HFFc6 (cell line): ENCODE measurements around the gene ZNF618. TPM values are rescaled to one million over a fixed set of nuclear protein-coding genes. Genes with fewer than 3 reads are reported as not detected.
"Not testable (repeated sequence)": the region's sequence is repeated elsewhere in the genome, so short reads cannot be mapped to it uniquely, and the experiment has no call there.

Source experiments
- DNase-seq: peaks from one replicate; pipeline ENCODE4 v3.0.0-alpha.2; 2018
- H3K27ac Mint-ChIP-seq: 2 replicates; pipeline ENCODE4 v1.8.0; 2020; ENCODE audit warnings: mild to moderate bottlenecking, mixed read lengths
- H3K27me3 Mint-ChIP-seq: 2 replicates; pipeline ENCODE4 v1.8.0; 2021; ENCODE audit warnings: mild to moderate bottlenecking, moderate library complexity, mixed read lengths; ENCODE audit not compliant: insufficient read depth
- H3K36me3 Mint-ChIP-seq: 2 replicates; pipeline ENCODE4 v1.8.0; 2021; ENCODE audit warnings: low read depth, mixed read lengths
- H3K4me1 Mint-ChIP-seq: 2 replicates; pipeline ENCODE4 v1.8.0; 2020; ENCODE audit warnings: low read depth, mixed read lengths
- H3K4me3 Mint-ChIP-seq: 2 replicates; pipeline ENCODE4 v1.8.0; 2020; ENCODE audit warnings: mild to moderate bottlenecking, moderate library complexity, mixed read lengths
- H3K9me3 Mint-ChIP-seq: 2 replicates; pipeline ENCODE4 v1.8.0; 2020; ENCODE audit warnings: mild to moderate bottlenecking, mixed read lengths
- total RNA-seq, 6 experiments: library from RNA; stranded (reverse); fragmentation: NEBNext Ultra II Directional; extraction: Animal tissue kit (Norgen Biotek cat#: 25700); gene quantifications; 2 replicates in 1 of 6; 3 replicates in 5 of 6; pipeline ENCODE4 v1.2.3, GENCODE V29; 2021
- TF ChIP-seq, protein P1 (sequence below): fragments of 200-600 bp; sonication (generic); IDR thresholded peaks from 2 replicates; pipeline ENCODE4 v1.5.0; 2021; ENCODE audit warnings: antibody characterized with exemption, mild to moderate bottlenecking

Gene ZNF618
- total RNA-seq, 6 experiments from 2014 or later: 9.4 to 13.6 (median 11.5) TPM

DNA sequence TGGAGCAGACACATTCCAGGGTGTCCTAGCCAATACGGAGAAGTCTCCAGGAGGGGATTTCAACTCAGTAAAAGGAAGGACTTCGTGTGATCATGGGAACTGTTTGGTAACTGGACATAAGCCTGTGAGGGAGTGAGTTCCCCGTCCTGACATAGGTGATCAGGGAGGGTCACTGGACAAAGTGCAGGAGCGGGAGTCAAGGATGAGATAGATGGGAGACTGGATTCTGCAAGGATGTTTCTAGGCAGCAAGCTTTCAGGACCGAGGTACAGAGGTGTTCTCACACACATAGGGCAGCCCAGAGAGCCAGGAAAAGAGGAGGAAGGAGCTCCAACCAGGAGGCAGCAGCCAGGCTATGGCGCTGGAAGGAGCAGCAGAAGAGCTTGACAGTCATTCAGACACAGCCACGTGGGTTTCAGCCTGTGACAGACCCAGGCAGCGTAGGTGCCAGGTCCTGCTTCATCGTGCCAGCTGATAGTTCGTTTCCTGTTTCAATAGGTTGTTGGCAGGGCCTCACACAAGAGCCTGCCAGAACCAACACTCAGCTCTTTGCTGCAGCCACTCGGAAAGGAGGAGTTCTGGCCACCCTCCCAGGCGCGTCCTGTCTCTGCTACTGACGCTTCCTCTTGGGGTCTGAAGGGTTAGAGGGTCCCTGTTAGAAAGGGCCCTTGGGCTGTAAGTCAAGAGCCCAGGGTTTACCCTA is 117.9 kb downstream of the ZNF618 start:
- Mint-ChIP-seq H3K9me3 (no peaks in the 10 kb centered on the region), H3K27me3 (no peaks in the 10 kb centered on the region; the same call in 1 of the 2 replicates), H3K4me1 (no peaks in the 10 kb centered on the region), H3K36me3 (peaks cover 11% of the 10 kb centered on the region), H3K27ac (no peak overlapping the region), H3K4me3 (no peak overlapping the region)
- no peak for DNase-seq
- TF ChIP-seq, protein P1, sequence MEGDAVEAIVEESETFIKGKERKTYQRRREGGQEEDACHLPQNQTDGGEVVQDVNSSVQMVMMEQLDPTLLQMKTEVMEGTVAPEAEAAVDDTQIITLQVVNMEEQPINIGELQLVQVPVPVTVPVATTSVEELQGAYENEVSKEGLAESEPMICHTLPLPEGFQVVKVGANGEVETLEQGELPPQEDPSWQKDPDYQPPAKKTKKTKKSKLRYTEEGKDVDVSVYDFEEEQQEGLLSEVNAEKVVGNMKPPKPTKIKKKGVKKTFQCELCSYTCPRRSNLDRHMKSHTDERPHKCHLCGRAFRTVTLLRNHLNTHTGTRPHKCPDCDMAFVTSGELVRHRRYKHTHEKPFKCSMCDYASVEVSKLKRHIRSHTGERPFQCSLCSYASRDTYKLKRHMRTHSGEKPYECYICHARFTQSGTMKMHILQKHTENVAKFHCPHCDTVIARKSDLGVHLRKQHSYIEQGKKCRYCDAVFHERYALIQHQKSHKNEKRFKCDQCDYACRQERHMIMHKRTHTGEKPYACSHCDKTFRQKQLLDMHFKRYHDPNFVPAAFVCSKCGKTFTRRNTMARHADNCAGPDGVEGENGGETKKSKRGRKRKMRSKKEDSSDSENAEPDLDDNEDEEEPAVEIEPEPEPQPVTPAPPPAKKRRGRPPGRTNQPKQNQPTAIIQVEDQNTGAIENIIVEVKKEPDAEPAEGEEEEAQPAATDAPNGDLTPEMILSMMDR: no peak

DNA sequence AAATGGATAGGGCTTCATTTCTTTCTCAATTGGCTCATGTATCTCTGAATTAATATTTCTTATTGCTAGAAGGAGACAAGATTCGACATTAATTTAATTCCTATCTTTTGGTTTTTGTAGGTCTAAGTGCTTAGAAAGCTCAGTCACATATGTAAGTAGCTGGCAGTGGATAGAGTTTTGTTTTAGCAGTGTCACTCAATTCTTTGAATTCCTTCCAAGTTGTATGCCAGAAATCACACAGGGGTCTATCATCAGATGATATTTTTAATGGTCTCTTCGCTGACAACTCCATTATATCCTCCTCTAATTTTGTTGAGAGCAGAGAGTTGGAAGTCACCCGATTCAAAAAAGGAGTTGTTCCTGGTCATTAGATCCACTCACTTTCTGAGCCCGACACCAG is 119.3 kb downstream of the ZNF618 start:
- Mint-ChIP-seq H3K27ac (no peak overlapping the region), H3K27me3 (no peaks in the 10 kb centered on the region; the same call in 1 of the 2 replicates), H3K4me3 (no peak overlapping the region), H3K36me3 (no peaks in the 10 kb centered on the region; the same call in 1 of the 2 replicates), H3K4me1 (0 out of 2 replicates have a peak, but pooled peaks cover 2% of the 10 kb centered on the region), H3K9me3 (no peaks in the 10 kb centered on the region)
- no peak for DNase-seq
- TF ChIP-seq, protein P1: no peak

DNA sequence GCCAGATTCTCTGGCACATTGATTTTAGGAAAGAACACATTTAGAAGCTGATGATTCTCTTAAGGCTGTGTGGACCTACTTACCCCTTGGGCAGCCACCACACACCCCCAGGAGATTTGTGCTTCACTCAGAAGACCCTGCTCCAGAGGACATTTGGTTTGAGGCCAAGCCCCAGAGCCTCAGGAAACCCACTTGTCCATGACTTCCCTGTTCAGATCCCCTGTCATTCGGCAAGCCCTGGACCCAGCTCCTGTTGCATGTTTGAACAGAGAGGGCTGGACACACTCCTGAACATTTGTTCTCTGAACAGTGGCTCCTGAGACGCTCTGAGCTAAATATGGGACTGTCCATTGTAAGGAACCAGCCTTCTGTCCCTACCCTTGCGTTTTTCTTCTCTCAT is 119.9 kb downstream of the ZNF618 start:
- Mint-ChIP-seq H3K36me3 (no peaks in the 10 kb centered on the region; the same call in 1 of the 2 replicates), H3K27ac (no peak overlapping the region), H3K4me3 (no peak overlapping the region), H3K9me3 (no peaks in the 10 kb centered on the region), H3K4me1 (0 out of 2 replicates have a peak, but pooled peaks cover 5% of the 10 kb centered on the region), H3K27me3 (no peaks in the 10 kb centered on the region; the same call in 1 of the 2 replicates)
- TF ChIP-seq, protein P1: no peak
- DNase-seq: no peak

DNA sequence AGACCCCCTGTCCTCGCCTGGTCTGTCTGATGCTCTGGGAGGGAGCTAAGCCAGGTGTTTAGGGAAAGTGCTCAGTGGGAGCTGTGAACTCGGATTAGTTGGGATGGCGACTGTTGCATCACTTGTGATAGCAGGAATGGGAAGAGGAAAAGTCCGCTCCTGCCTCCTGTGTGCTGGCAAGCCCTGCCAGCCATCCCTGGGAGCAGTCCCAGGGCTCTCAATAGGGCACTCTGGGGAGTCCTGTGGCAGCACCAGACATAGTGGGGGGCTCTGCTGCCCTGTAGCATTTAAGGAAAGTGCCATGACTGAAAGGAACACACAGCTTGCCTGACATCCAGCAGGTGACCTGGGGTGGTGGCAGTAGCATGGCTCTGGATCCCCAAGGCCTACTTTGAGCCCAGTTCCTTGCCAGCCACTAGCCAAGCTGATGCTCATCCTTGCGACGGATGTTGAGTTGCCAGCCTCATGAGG is 120.5 kb downstream of the ZNF618 start:
- H3K27me3 Mint-ChIP-seq: no peaks in the 10 kb centered on the region; the same call in 1 of the 2 replicates
- no peak overlapping the region for H3K4me3 Mint-ChIP-seq
- H3K9me3 Mint-ChIP-seq: no peaks in the 10 kb centered on the region
- H3K27ac Mint-ChIP-seq: no peak overlapping the region
- TF ChIP-seq, protein P1: no peak
- 0 out of 2 replicates have a peak, but pooled peaks cover 5% of the 10 kb centered on the region for H3K4me1 Mint-ChIP-seq
- no peak for DNase-seq
- no peaks in the 10 kb centered on the region; the same call in 1 of the 2 replicates for H3K36me3 Mint-ChIP-seq

DNA sequence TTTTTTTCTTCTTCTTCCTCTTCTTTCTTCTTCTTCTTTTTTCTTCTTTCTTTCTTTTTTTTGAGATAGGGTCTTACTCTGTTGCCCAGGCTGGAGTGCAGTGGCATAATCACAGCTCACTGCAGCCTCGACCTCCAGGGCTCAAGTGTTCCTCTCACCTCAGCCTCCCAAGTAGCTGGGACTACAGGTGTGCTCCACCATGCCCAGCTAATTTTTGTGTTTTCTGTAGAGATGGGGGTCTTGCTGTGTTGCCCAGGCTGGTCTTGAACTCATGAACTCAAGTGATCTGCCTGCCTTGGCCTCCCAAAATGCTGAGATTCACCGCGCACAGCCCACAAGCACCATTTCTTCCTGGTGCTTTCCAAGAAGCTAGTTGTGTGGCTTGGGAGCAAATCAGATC is 121.0 kb downstream of the ZNF618 start:
- H3K4me1 Mint-ChIP-seq, H3K9me3 Mint-ChIP-seq, H3K4me3 Mint-ChIP-seq, H3K27ac Mint-ChIP-seq, H3K36me3 Mint-ChIP-seq, H3K27me3 Mint-ChIP-seq, DNase-seq: not testable (repeated sequence)

DNA sequence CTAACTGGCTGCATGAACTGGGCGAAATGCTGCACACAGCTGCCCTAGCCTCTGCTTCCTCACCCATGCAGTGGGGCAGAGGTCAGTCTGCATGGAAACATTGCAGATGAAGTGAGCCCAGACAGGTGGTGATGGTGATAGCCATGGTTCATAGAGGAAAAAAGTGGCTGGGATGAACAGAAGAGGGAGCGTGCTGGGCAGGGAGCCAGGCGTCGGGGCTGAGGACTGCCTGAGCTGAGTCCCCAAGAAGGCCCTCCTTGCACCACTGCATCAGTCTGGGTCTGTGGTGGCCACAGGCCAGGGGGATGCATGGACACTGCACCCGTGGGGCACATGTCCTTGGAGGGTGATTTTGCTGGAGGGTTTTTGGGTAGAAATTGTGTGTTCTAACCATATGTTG is 121.5 kb downstream of the ZNF618 start:
- Mint-ChIP-seq H3K4me3 (no peak overlapping the region), H3K9me3 (no peaks in the 10 kb centered on the region), H3K27ac (no peak overlapping the region), H3K27me3 (no peaks in the 10 kb centered on the region; the same call in 1 of the 2 replicates), H3K4me1 (0 out of 2 replicates have a peak, but pooled peaks cover 5% of the 10 kb centered on the region), H3K36me3 (no peaks in the 10 kb centered on the region; the same call in 1 of the 2 replicates)
- no peak for DNase-seq
- TF ChIP-seq, protein P1: no peak
